Activated naive CD8-positive, alpha-beta T cell (primary cell): ENCODE results near the gene UROC1.

Experiments used
- H3K27ac Mint-ChIP-seq: one replicate; pipeline ENCODE4 v1.8.0; 2021; ENCODE audit warnings: mixed read lengths
- H3K27me3 Mint-ChIP-seq: one replicate; pipeline ENCODE4 v1.8.0; 2021; ENCODE audit warnings: mixed read lengths
- H3K36me3 Mint-ChIP-seq: one replicate; pipeline ENCODE4 v1.8.0; 2021; ENCODE audit warnings: mixed read lengths
- H3K4me1 Mint-ChIP-seq: one replicate; pipeline ENCODE4 v1.8.0; 2021; ENCODE audit warnings: low read depth, mixed read lengths
- H3K4me3 Mint-ChIP-seq: one replicate; pipeline ENCODE4 v1.8.0; 2021; ENCODE audit warnings: mild to moderate bottlenecking, mixed read lengths
- H3K9me3 Mint-ChIP-seq: one replicate; pipeline ENCODE4 v1.8.0; 2021; ENCODE audit warnings: low read depth, mixed read lengths

UROC1 gene

GRCh38 chr3:126518779-126519177 lies 1.2 kb upstream of the UROC1 start:
- Mint-ChIP-seq H3K36me3 (no peaks in the 10 kb centered on the region), H3K27ac (no peak overlapping the region), H3K4me1 (no peaks in the 10 kb centered on the region), H3K4me3 (no peak overlapping the region), H3K27me3 (peaks cover 7% of the 10 kb centered on the region), H3K9me3 (no peaks in the 10 kb centered on the region)

- H3K27me3 Mint-ChIP-seq: peaks cover 6% of the 10 kb centered on the region
- H3K9me3 Mint-ChIP-seq: no peaks in the 10 kb centered on the region
- no peaks in the 10 kb centered on the region for H3K36me3 Mint-ChIP-seq
- H3K27ac Mint-ChIP-seq: no peak overlapping the region
- H3K4me3 Mint-ChIP-seq: no peak overlapping the region
- H3K4me1 Mint-ChIP-seq: no peaks in the 10 kb centered on the region
Observed at GRCh38 chr3:126517986-126518778, 609 bp upstream of the UROC1 start.

DNA sequence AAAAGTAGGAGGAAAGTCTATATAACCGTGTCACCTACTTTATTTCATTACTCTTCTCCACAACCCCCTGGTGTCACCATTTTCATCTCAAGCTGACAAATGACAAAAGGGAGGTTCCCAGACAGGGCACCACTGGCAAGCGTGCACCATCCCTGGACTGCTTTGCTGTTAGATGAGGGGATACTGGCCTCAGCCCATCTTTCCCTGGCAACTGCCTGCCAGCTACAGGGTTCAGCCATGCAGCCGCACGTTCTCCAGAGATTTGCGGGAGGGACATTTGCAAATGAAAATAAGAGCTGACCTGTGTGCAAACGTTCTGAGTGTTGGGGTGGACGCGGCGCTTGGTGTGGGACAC lies 660 bp downstream of the UROC1 start:
- no peaks in the 10 kb centered on the region for H3K4me1 Mint-ChIP-seq
- H3K9me3 Mint-ChIP-seq: no peaks in the 10 kb centered on the region
- H3K36me3 Mint-ChIP-seq: no peaks in the 10 kb centered on the region
- H3K4me3 Mint-ChIP-seq: no peak overlapping the region
- H3K27me3 Mint-ChIP-seq: no peaks in the 10 kb centered on the region
- no peak overlapping the region for H3K27ac Mint-ChIP-seq

DNA sequence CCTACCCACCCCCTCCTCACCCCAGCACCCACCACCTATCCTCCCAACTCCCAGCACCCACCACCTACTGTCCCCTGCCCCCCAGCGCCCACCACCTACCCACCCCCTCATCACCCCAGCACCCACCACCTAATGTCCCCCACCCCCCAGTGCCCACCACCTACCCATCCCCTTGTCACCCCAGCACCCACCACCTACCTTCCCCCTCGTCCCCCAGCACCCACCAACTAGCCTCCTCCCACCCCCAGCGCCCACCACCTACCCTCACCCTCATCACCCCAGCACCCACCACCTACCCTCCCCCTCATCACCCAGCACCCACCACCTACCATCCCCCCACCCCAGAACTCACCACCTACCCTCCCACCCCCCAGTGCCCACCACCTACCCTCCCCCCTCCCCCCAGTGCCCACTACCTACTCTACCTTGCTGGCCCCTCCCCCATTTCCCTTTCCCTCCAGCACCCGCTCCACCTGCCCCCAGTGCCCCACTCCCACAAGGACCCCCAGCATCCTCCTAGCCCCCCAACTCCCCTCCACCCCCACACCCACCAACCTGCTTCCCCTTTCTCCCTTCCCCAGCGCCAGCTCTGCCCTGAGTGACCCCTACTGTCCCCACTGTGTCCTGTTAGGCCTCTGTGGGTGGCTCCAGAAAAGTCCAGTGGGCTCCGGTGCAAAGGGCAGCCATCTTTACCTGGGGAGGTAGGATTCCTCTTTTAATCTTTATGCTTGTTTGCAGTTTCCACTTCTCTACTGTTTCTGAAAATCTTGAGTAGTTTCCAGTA lies 1.2 kb downstream of the UROC1 start:
- Mint-ChIP-seq H3K4me1 (no peaks in the 10 kb centered on the region), H3K4me3 (no peak overlapping the region), H3K27me3 (no peaks in the 10 kb centered on the region), H3K9me3 (no peaks in the 10 kb centered on the region), H3K27ac (no peak overlapping the region), H3K36me3 (no peaks in the 10 kb centered on the region)

- H3K9me3 Mint-ChIP-seq: no peaks in the 10 kb centered on the region
- no peaks in the 10 kb centered on the region for H3K27me3 Mint-ChIP-seq
- H3K36me3 Mint-ChIP-seq: no peaks in the 10 kb centered on the region
- no peaks in the 10 kb centered on the region for H3K4me1 Mint-ChIP-seq
- H3K4me3 Mint-ChIP-seq: no peak overlapping the region
- H3K27ac Mint-ChIP-seq: no peak overlapping the region
Observed at GRCh38 chr3:126515066-126515706, 2.4 kb downstream of the UROC1 start.

DNA sequence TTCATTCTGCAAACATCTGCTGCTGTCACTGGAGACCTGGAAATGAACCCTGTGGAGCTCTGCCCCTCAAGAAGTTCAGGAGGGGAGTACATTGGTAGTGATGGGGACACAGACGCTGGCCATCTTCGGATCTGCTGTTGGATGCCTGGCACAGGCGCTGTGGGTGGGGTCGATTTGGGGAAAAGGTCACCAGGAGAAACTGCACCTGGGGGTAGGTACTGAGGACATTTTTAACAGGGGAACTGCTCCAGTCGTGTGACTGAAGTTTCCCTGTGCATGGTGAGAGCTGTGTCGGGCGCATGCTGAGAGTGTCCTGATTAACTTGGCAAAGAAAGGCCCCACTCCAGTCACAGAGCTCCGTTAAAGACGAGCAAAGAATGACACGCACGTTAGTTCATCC lies 3.4 kb downstream of the UROC1 start:
- H3K27ac Mint-ChIP-seq: no peak overlapping the region
- H3K9me3 Mint-ChIP-seq: no peaks in the 10 kb centered on the region
- H3K36me3 Mint-ChIP-seq: no peaks in the 10 kb centered on the region
- no peaks in the 10 kb centered on the region for H3K27me3 Mint-ChIP-seq
- H3K4me1 Mint-ChIP-seq: no peaks in the 10 kb centered on the region
- H3K4me3 Mint-ChIP-seq: no peak overlapping the region

GRCh38 chr3:126512916-126513650 lies 4.5 kb downstream of the UROC1 start:
- Mint-ChIP-seq H3K9me3 (no peaks in the 10 kb centered on the region), H3K4me3 (no peak overlapping the region), H3K36me3 (no peaks in the 10 kb centered on the region), H3K4me1 (no peaks in the 10 kb centered on the region), H3K27ac (no peak overlapping the region), H3K27me3 (no peaks in the 10 kb centered on the region)

DNA sequence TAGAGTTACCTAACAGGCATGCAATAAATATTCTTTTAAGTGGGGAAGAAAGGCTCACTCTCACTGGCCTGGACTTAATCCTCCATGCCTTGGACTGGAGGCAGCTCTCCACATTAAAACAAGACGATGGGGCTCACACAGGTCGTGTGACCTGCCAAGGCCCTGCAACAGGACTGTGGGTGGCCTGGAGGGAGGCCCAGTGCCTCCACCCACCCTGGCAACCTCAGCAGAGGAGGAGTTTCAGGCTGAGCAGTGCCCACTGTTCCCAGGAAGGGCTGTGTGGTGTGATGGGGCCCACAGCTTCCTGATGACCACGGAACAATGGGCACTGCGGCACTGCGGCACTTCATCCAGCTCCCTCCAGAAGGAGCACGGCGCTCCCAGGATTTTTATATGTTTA lies 5.5 kb downstream of the UROC1 start:
- H3K9me3 Mint-ChIP-seq: no peaks in the 10 kb centered on the region
- no peak overlapping the region for H3K27ac Mint-ChIP-seq
- H3K27me3 Mint-ChIP-seq: no peaks in the 10 kb centered on the region
- H3K4me3 Mint-ChIP-seq: no peak overlapping the region
- no peaks in the 10 kb centered on the region for H3K36me3 Mint-ChIP-seq
- no peaks in the 10 kb centered on the region for H3K4me1 Mint-ChIP-seq

GRCh38 chr3:126511291-126511690 lies 6.3 kb downstream of the UROC1 start:
- no peaks in the 10 kb centered on the region for H3K27me3 Mint-ChIP-seq
- no peak overlapping the region for H3K27ac Mint-ChIP-seq
- H3K36me3 Mint-ChIP-seq: no peaks in the 10 kb centered on the region
- H3K9me3 Mint-ChIP-seq: no peaks in the 10 kb centered on the region
- no peak overlapping the region for H3K4me3 Mint-ChIP-seq
- H3K4me1 Mint-ChIP-seq: no peaks in the 10 kb centered on the region

DNA sequence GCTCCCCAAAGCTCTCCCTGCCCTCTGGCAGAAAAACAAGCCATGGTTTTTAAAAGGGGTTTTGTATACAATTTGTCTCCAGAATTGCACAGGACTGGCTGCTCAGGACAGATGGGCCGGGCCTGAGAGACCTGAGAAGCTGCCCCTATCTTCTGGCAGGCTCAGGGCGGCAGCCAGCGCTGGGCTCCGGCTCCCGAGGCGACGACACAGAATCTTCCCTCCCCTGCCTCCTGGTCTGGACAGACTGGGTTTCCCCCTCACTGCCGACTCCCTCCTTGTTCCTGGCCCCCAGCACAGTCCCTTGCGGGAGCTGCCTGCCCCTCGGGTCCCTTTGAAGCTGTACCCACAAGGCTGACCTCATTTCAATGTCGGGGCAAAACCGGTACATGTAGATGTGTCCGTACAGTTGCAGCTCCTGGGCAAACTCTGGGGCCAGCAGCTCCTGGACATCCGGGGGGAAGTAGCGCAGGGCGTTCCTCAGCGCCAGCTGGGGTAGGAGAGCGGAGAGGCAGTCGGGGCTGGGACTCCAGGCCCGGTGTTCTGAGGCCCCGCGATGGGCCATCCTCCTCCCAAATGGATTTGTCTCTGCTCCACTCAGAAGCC lies 7.2 kb downstream of the UROC1 start:
- Mint-ChIP-seq H3K4me3 (no peak overlapping the region), H3K9me3 (no peaks in the 10 kb centered on the region), H3K27me3 (no peaks in the 10 kb centered on the region), H3K27ac (no peak overlapping the region), H3K4me1 (no peaks in the 10 kb centered on the region), H3K36me3 (no peaks in the 10 kb centered on the region)

- Mint-ChIP-seq H3K4me1 (no peaks in the 10 kb centered on the region), H3K36me3 (no peaks in the 10 kb centered on the region), H3K4me3 (no peak overlapping the region), H3K27me3 (no peaks in the 10 kb centered on the region), H3K9me3 (no peaks in the 10 kb centered on the region), H3K27ac (no peak overlapping the region)
Observed at GRCh38 chr3:126509597-126510307, 7.8 kb downstream of the UROC1 start.

DNA sequence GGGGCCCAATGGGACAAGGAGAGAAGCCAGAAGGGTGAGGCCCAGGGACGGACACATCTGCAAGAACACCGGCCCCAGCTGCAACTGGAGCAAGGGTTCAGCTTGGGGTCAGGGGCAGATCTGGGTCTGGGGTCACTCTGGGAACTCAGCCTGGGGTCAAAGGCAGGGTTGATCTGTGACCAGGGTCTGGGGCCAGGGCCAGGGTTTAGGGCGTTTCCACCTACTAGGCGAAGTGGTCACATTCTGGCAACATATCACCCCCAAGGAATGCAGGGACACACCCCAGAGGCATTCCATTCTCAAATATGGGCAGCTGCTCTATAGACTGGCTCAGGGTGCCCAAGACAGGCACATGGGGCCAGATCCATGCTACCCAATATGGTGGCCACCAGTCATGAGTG lies 9.0 kb downstream of the UROC1 start:
- Mint-ChIP-seq H3K4me1 (no peaks in the 10 kb centered on the region), H3K9me3 (no peaks in the 10 kb centered on the region), H3K27ac (no peak overlapping the region)

GRCh38 chr3:126507886-126508285 lies 9.7 kb downstream of the UROC1 start:
- Mint-ChIP-seq H3K27me3 (no peaks in the 10 kb centered on the region), H3K36me3 (no peaks in the 10 kb centered on the region), H3K9me3 (no peaks in the 10 kb centered on the region), H3K4me3 (no peak overlapping the region), H3K27ac (no peak overlapping the region), H3K4me1 (no peaks in the 10 kb centered on the region)

More for the DNA sequence above, 9.0 kb downstream of the UROC1 start:
- no peaks in the 10 kb centered on the region for H3K36me3 Mint-ChIP-seq
- no peak overlapping the region for H3K4me3 Mint-ChIP-seq
- H3K27me3 Mint-ChIP-seq: no peaks in the 10 kb centered on the region

DNA sequence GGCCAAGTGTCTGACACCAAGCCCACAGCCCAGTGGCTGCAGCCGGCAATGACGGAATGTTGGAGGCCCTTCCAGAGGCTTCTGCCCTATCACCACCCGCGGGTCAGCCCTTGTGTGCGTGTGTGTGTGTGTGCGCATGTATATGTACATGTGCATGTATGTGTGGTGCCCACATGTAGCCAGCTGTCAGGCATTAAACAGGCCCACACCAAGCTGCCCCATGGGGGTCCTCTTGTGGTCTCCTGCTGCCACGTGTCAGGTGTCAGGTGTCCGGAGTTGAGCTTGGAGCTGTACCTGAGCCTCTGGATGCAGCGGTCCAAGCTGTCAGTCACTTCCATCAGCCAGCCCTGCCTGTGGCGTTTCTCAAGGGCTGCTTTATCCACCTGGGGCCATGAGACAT lies 13.9 kb downstream of the UROC1 start:
- no peaks in the 10 kb centered on the region for H3K9me3 Mint-ChIP-seq
- no peak overlapping the region for H3K27ac Mint-ChIP-seq
- no peaks in the 10 kb centered on the region for H3K27me3 Mint-ChIP-seq
- H3K36me3 Mint-ChIP-seq: no peaks in the 10 kb centered on the region
- H3K4me1 Mint-ChIP-seq: peaks cover 2% of the 10 kb centered on the region
- no peak overlapping the region for H3K4me3 Mint-ChIP-seq
